Osteocyte (in vitro differentiated cells): ENCODE results near the gene GZF1. TPM values are rescaled to one million over a fixed set of nuclear protein-coding genes. Genes with fewer than 3 reads are reported as not detected.
"Not testable (repeated sequence)": the region's sequence is repeated elsewhere in the genome, so short reads cannot be mapped to it uniquely, and the experiment has no call there.

ENCODE experiments used
- DNase-seq: peaks from one replicate; pipeline ENCODE4 v3.0.0; 2021; ENCODE audit warnings: mixed read lengths; ENCODE audit not compliant: unreplicated experiment; ENCODE audit errors: extremely low spot score
- H3K27ac Mint-ChIP-seq: one replicate; pipeline ENCODE4 v1.8.0; 2021; ENCODE audit warnings: mild to moderate bottlenecking, mixed read lengths; ENCODE audit not compliant: unreplicated experiment
- H3K27me3 Mint-ChIP-seq: one replicate; pipeline ENCODE4 v1.8.0; 2021; ENCODE audit warnings: mixed read lengths; ENCODE audit not compliant: unreplicated experiment
- H3K36me3 Mint-ChIP-seq: one replicate; pipeline ENCODE4 v1.8.0; 2021; ENCODE audit warnings: mixed read lengths; ENCODE audit not compliant: unreplicated experiment
- H3K4me1 Mint-ChIP-seq: one replicate; pipeline ENCODE4 v1.8.0; 2021; ENCODE audit warnings: mixed read lengths; ENCODE audit not compliant: unreplicated experiment
- H3K4me3 Mint-ChIP-seq: one replicate; pipeline ENCODE4 v1.8.0; 2021; ENCODE audit warnings: mild to moderate bottlenecking, moderate library complexity, mixed read lengths; ENCODE audit not compliant: unreplicated experiment
- H3K9me3 Mint-ChIP-seq: one replicate; pipeline ENCODE4 v1.8.0; 2021; ENCODE audit warnings: mixed read lengths; ENCODE audit not compliant: unreplicated experiment
- CTCF ChIP-seq: fragments of 200-600 bp; sonication (generic); IDR thresholded peaks from 2 replicates; pipeline ENCODE4 v1.5.0; 2021; ENCODE audit warnings: antibody characterized with exemption, mild to moderate bottlenecking, moderate library complexity
- total RNA-seq: library from RNA; stranded (reverse); gene quantifications from 2 replicates; pipeline ENCODE4 v1.2.1, GENCODE V29; 2021

The GZF1 gene
- total RNA-seq, 1 donor from 2014 or later: 16.8 TPM

GRCh38 chr20:23343590-23343989 is 18.4 kb upstream of the GZF1 start:
- TF ChIP-seq CTCF: no peak
- Mint-ChIP-seq H3K4me3 (no peak overlapping the region), H3K27me3 (no peaks in the 10 kb centered on the region), H3K4me1 (no peaks in the 10 kb centered on the region), H3K9me3 (no peaks in the 10 kb centered on the region), H3K27ac (no peak overlapping the region), H3K36me3 (no peaks in the 10 kb centered on the region)
- no peak for DNase-seq

GRCh38 chr20:23344336-23344735 is 17.6 kb upstream of the GZF1 start:
- peaks cover 6% of the 10 kb centered on the region for H3K4me1 Mint-ChIP-seq
- DNase-seq: no peak
- no peak overlapping the region for H3K4me3 Mint-ChIP-seq
- no peaks in the 10 kb centered on the region for H3K36me3 Mint-ChIP-seq
- no peaks in the 10 kb centered on the region for H3K9me3 Mint-ChIP-seq
- TF ChIP-seq CTCF: no peak
- H3K27ac Mint-ChIP-seq: no peak overlapping the region
- no peaks in the 10 kb centered on the region for H3K27me3 Mint-ChIP-seq

- no peak for DNase-seq
- no peak for TF ChIP-seq CTCF
- Mint-ChIP-seq H3K36me3 (no peaks in the 10 kb centered on the region), H3K27me3 (no peaks in the 10 kb centered on the region), H3K4me1 (peaks cover 9% of the 10 kb centered on the region), H3K9me3 (no peaks in the 10 kb centered on the region), H3K4me3 (no peak overlapping the region), H3K27ac (no peak overlapping the region)
These were observed 16.0 kb upstream of the GZF1 start for GRCh38 chr20:23346002-23346401.

GRCh38 chr20:23347791-23348190 is 14.2 kb upstream of the GZF1 start:
- no peak overlapping the region for H3K27ac Mint-ChIP-seq
- no peak for DNase-seq

GRCh38 chr20:23348510-23348909 is 13.5 kb upstream of the GZF1 start:
- Mint-ChIP-seq H3K27ac (peak overlapping the region; percentile 38), H3K4me1 (peaks cover 19% of the 10 kb centered on the region)
- H3K27me3 Mint-ChIP-seq, H3K36me3 Mint-ChIP-seq, H3K9me3 Mint-ChIP-seq, DNase-seq, H3K4me3 Mint-ChIP-seq: not testable (repeated sequence)

More at GRCh38 chr20:23347791-23348190, 14.2 kb upstream of the GZF1 start:
- no peaks in the 10 kb centered on the region for H3K9me3 Mint-ChIP-seq
- H3K4me3 Mint-ChIP-seq: no peak overlapping the region
- TF ChIP-seq CTCF: no peak
- no peaks in the 10 kb centered on the region for H3K27me3 Mint-ChIP-seq
- H3K4me1 Mint-ChIP-seq: peaks cover 17% of the 10 kb centered on the region
- no peaks in the 10 kb centered on the region for H3K36me3 Mint-ChIP-seq
